HG03060 (cell line): ENCODE data around the gene DCDC1.
"Not testable (repeated sequence)": the region's sequence is repeated elsewhere in the genome, so short reads cannot be mapped to it uniquely, and the experiment has no call there.

Experiments used
- ATAC-seq: cut with Tn5 transposase; IDR thresholded peaks from one replicate; pipeline ENCODE4 v1.9.1; 2021; ENCODE audit warnings: low read depth, moderate number of reproducible peaks; ENCODE audit not compliant: unreplicated experiment

The DCDC1 gene

DNA sequence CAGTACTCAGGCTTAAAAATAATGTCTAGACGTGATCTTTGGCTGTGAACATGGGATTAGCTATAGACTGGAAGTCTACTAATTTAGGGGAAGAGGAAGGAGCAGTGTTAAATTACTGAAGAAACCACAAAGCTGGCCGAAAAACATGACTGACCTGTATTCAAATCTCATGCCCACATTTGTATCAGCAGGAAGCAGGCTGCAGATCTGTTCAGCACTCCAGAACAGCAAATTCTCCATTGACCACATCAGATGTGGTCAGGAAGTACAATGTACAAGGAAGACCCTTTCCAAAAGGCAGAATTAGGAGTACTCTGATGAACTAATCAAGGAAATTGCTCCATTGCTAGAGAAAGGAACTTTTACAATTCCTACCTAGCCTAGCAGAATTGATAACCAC, 31.7 kb downstream of the DCDC1 start:
- ATAC-seq: no peak

DNA sequence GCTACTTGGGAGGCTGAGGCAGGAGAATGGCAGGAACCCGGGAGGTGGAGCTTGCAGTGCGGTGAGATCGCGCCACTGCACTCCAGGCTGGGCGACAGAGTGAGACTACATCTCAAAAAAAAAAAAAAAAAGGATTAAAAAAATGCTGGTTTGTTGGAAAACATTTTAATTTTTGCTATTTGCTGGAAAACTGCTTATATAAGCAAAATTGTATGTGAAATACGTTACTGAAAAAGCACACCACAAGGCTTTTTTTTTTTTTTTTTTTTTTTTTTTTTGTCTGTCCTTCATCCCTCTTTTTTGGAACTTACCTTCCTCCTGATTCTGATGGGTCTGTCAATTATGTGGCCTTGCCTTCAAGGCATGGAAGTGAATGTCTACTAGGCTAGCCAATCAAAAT, 40.8 kb downstream of the DCDC1 start:
- no peak for ATAC-seq

DNA sequence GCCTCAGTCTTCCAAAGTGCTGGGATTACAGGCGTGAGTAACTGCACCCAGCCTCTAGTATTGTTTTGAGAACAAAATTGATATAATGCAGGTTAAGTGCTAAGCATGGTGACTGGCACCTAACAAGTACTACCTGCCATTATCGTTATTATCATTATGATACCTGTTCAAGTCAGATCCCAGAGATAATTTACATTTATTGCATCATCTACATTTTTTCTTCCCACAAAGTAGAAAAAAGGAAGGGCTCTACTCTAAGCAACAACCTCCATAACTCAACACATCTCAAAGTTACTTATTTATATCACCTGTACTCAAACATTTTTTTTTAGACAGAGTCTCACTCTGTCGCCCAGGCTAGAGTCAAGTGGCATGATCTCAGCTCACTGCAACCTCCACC, 42.1 kb downstream of the DCDC1 start:
- no peak for ATAC-seq

- no peak for ATAC-seq
Measured at GRCh38 chr11:31326470-31327148, 42.9 kb downstream of the DCDC1 start.

GRCh38 chr11:31325160-31325559, 44.4 kb downstream of the DCDC1 start:
- no peak for ATAC-seq

GRCh38 chr11:31323145-31323544, 46.4 kb downstream of the DCDC1 start:
- no peak for ATAC-seq

DNA sequence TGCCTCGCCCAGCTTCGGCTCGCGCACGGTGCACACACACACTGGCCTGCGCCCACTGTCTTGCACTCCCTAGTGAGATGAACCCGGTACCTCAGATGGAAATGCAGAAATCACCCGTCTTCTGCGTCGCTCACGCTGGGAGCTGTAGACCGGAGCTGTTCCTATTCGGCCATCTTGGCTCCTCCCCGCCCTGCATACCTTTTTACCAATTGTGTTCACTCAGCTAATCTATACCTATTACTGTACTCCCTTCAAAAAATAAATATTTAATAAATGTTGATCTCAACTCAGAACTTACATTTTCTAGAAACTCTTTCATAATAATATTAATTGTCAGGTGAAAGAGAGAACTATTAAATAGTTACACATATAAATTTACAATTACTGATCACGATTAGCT, 48.0 kb downstream of the DCDC1 start:
- not testable (repeated sequence) for ATAC-seq

GRCh38 chr11:31303644-31304180, 65.8 kb downstream of the DCDC1 start:
- no peak for ATAC-seq

GRCh38 chr11:31301549-31302510, 67.7 kb downstream of the DCDC1 start:
- no peak for ATAC-seq

DNA sequence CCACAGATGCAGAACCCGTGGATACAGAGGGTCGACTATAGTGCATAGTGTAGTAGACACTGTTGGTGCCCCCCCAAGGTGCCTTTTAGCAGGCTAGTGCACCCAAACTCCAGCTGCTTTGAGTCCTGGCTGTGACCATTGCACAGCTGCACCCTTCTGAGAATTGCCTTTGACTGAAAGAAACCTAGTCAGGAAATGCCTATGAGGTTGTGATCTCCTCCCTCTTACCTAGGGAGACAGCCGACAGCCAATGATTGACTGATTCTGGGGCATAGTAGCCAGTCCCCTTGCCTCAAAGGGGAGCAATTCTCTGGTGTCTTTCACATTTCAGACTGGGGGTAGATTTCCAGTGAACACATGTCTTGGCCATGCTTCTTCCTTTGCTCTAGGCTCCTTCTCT, 74.2 kb downstream of the DCDC1 start:
- ATAC-seq: no peak

DNA sequence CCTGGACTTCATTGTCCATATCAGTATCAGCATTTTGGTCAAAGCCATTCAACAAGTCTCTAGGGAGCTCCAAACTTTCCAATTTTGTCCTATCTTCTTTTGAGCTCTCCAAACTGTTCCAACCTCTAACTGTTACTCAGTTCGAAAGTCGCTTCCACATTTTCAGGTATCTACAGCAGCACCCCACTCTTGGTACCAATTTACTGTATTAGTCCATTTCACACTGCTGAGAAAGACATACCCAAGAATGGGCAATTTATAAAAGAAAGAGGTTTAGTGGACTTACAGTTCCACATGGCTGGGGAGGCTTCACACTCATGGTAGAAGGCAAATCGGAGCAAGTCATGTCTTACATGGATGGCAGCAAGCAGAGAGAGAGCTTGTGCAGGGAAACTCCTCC, 96.0 kb downstream of the DCDC1 start:
- not testable (repeated sequence) for ATAC-seq

GRCh38 chr11:31267720-31268119, 101.8 kb downstream of the DCDC1 start:
- no peak for ATAC-seq

- ATAC-seq: no peak
Measured at GRCh38 chr11:31264834-31265233, 104.7 kb downstream of the DCDC1 start.

DNA sequence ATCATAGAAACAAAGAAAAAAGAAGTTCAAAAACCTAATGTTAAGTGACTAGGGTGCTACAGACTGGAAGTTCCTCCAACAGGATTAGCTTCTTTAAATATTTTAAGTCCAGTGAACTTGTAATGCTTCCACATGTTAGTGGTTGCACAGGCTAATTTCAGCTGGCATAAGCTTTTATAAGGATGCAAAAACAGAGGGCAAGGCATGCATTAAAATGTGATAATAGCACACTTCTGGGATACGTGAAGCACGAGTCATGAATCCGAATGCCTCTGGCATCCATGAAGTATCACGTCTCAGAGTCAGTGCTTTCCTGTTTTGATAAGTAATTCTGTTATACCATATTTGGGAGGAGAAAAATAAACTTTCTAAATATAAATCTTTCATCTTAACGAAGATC, 106.8 kb downstream of the DCDC1 start:
- no peak for ATAC-seq

DNA sequence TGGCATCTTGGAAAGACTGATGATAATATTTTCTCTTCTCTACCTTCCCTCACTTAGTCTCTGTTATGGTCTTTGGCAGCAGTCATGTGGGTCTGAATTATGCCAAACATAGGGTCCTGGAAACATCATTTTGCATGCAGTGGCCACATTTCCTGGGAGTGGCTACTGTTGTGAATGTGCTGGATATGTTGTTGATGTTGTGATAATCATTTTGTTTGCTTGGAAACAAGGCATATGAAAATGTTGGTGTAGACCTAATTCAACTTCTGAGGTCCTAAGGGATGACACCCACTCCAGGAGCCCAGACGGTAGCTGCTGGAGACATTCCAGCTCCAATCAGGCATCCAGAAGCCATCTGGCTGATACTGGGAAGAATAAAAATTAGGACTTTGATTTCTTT, 109.7 kb downstream of the DCDC1 start:
- no peak for ATAC-seq

DNA sequence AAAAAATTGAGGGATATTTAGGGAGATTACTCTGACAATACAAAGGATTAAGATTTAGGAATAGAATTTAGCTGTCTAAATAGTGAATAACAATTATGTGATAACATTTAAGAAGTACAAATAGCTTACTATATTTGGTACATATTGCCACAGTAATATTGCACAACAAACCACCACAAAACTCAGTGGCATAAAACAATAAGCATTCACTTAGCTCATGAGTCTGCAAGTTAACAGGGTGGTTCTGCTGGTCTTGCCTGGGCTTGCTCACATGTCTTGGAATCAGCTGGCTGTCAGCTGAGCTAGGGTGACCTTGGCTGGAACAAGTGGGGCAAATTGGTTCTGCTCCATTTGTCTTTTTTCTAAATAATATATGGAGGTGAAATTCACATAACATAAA, 115.1 kb downstream of the DCDC1 start:
- no peak for ATAC-seq

DNA sequence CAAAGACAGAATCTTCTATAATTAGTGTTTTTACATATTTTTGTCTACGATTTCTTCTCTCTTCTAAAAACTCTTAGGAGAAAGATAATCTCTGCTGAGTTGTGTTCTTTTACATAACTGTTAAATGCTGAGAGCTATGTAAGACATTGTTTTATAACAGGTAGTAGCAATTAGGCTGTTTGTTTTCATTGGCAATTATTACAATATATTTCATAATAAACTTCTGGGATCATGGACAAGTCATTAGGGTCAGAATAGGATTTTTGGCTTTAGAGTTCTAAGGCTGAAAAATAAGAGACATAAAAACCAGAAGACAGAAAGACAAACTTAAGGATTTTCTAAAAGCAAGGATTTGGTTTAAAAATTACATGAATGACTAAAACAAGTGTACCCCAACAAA, 120.8 kb downstream of the DCDC1 start:
- no peak for ATAC-seq

GRCh38 chr11:31247321-31247720, 122.2 kb downstream of the DCDC1 start:
- no peak for ATAC-seq

DNA sequence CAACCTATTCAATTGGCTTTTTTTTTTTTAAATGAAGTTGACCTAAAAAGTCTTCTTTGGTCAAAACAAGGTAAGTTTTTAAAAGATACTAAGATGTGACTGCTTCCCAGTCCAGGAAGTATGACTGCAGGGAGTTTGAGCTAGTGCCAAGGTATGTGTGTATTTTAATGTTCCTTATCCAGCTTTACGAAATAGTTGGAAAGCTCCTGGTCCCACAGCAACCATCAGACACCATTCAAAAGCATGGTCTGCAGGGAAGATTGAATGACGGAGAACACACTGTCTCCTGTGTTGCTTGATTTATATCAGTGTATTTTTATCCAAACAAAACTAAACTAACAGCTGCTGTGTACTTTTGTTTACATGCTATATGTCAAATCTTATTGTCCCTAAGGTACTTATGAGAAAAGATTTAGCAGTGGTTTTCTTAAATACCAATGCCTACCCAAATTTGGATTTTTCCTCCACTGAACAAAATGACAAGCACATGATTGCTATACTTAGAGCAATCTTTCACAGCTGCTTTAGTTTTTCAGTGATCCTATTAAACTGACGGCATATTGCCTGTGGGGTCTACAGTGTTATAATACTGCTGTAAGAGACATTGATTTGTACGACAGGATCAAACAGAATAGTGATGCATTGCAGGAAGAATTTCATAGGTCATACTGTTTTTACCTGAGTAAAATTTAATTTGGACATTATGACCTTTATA, 122.9 kb downstream of the DCDC1 start:
- no peak for ATAC-seq

GRCh38 chr11:31243706-31244105, 125.8 kb downstream of the DCDC1 start:
- ATAC-seq: no peak

DNA sequence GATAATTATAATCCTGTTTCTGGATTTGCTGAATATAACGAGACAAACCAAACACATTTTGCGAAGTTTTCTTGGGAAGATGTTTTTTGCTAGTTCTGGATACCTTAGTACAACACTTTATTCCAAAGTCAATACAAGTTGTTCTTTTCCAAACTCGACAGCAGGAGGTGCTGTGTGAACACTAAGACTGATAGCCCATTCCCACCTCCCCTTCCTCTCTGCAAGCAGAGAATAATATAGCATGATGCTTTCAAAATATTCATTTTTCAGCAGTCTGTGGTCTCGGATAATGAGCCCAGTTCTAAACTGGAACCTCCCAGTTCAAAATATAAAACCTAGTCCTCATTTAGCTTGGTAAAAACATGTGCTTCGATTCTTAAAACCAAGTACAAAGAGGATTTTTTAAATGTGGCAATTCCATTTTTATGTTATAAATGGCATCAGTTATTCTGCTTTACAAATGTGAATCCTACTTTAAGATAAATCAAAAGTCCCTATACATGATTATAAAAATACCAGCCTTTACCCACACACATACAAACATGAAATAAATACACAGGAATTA, 129.1 kb downstream of the DCDC1 start:
- ATAC-seq: no peak
